SKM-1 (cell line): ENCODE data around the gene ZNF440.
"Not testable (repeated sequence)": the region's sequence is repeated elsewhere in the genome, so short reads cannot be mapped to it uniquely, and the experiment has no call there.

Source experiments
- DNase-seq: peaks from one replicate; lab custom pipeline; 2025; ENCODE audit not compliant: unreplicated experiment; lab: John Stamatoyannopoulos, UW

Gene ZNF440

DNA sequence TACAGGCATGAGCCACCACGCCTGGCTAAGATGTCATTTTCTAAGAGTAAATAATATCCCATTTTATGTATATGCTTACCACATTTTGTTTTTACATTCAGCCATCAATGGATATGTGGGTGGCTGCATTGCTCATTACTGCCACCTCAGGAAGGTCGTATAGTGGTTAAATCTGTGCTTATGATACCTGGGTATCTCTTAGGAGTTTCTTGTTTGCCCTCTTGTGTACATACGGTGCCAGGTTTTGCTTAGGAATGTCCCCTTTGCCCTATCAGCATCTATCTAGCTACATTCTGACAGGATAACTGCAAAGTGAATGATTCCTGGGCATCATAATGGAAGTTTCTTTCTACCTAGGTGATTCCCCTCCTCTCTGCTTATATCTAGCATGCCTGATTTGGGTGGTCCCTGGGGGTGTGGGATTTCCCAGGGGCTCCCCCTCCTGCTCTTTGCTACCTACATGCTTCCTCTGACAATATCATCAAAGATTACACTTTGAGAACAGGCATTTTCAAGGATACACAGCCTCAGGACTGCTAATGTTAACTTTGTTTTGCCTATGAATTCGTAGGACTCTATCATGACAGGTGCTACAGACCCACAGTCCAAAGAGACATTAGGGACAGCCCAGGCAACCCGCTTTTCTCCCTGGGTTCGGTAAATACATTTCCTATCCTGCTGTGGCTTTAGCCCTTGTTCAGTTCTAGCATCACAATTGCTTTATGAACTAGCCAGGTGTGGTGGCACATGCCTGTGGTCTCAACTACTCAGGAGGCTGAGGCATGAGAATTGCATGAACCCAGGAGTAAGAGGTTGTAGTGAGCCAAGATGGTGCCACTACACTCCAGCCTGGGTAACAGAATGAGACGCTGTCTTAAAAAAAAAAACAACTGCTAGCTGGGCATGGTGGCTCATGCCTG is 15.1 kb downstream of the ZNF440 start:
- DNase-seq: not testable (repeated sequence)

DNA sequence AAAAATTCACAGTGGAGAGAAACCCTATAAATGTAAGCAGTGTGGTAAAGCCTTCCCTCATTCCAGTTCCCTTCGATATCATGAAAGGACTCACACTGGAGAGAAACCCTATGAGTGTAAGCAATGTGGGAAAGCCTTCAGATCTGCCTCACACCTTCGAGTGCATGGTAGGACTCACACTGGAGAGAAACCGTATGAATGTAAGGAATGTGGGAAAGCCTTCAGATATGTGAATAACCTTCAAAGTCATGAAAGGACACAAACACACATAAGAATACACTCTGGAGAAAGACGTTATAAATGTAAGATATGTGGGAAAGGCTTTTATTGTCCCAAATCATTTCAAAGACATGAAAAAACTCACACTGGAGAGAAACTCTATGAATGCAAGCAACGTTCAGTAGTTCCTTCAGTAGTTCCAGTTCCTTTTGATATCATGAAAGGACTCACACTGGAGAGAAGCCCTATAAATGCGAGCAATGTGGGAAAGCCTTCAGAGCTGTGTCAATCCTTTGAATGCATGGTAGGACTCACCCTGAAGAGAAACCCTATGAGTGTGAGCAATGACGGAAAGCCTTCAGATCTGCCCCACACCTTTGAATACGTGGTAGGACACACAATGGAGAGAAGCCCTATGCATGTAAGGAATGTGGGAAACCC is 18.3 kb downstream of the ZNF440 start:
- no peak for DNase-seq

DNA sequence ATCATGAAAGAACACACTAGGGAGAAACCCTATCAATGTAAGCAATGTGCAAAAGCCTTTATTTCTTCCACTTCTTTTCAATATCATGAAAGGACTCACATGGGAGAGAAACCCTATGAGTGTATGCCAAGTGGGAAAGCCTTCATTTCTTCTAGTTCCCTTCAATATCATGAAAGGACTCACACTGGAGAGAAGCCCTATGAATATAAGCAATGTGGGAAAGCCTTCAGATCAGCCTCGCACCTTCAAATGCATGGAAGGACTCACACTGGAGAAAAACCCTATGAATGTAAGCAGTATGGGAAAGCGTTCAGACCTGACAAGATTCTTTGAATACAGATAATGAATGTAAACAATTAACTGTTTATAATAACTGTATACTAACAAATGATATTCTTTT is 19.5 kb downstream of the ZNF440 start:
- no peak for DNase-seq

DNA sequence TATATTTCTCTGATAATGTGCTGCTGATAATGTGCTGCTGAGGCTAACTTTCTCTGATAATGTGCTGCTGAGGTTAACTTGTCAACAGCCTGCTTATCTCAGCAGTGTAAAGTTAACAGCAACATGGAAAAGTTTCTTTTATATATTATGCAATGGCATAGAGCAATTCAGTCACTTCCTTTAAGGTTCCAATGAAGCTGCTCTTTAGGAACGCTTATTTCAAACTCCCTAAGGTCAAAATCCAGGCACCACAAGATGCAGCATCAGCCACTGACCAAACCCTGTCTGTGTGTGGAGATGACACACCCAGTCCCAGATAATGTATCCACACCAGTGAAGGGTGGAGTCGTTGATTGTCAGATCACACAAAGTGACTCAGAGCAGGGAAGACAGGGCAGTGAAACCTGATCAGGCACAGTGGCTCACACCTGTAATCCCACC is 21.6 kb downstream of the ZNF440 start:
- not testable (repeated sequence) for DNase-seq

DNA sequence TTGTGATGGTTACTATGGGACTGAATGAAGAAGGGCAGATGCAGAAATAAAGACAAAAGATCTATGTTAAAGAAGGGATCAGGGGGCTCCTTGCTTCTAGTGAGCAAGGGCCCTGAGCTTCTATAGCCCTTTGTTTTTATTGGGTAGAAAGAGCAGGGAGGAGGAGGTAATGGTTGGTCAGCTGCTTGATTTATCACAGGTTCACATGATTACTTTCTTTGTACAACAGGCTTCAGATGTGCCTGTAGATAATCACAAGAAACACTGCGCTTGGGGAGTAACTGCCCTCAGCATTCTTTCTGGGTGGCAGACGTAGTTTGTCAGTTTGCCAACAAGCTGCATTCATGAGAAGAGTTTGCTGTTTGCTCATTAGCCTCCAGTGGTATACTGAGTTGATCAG is 29.6 kb downstream of the ZNF440 start:
- DNase-seq: no peak

DNA sequence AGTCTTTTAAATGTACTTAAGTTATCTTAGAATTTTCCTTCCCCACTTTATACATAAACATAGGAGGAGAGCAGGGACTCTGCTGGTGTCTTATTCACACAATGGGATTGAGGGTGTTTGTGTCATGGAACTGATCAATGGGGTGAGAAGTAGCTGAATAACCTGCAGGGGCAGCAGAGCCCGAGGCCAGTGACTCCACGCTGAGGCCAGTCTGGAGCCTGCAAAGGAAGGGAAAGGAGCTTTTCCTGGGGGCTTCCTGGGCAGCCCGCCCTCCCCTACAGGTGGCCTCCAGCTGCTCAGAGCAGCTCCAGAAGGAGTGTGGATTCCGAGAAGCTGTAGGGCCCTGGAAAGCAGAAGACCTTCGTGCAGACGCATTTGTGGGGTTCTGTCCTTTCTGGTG is 33.5 kb downstream of the ZNF440 start:
- DNase-seq: not testable (repeated sequence)

DNA sequence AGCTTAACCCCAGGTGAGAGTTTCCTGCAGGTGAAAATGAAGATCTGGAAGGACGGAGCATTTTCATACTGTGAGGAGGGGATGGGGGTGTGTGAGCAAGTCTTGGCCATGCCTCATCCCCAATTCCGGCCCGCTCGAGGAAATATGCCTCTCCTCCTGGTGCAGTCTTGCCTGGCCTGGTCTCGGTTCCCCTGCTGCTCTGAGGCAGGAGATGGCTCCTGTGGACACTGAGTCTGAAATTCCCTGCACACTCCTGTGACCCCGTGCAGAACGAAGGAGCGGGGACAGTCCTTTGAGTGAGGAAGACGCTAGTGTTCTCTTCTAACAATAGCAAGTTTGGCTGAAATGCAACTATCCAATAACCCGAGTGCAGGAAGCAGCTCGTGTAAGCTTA is 34.1 kb downstream of the ZNF440 start:
- DNase-seq: no peak

DNA sequence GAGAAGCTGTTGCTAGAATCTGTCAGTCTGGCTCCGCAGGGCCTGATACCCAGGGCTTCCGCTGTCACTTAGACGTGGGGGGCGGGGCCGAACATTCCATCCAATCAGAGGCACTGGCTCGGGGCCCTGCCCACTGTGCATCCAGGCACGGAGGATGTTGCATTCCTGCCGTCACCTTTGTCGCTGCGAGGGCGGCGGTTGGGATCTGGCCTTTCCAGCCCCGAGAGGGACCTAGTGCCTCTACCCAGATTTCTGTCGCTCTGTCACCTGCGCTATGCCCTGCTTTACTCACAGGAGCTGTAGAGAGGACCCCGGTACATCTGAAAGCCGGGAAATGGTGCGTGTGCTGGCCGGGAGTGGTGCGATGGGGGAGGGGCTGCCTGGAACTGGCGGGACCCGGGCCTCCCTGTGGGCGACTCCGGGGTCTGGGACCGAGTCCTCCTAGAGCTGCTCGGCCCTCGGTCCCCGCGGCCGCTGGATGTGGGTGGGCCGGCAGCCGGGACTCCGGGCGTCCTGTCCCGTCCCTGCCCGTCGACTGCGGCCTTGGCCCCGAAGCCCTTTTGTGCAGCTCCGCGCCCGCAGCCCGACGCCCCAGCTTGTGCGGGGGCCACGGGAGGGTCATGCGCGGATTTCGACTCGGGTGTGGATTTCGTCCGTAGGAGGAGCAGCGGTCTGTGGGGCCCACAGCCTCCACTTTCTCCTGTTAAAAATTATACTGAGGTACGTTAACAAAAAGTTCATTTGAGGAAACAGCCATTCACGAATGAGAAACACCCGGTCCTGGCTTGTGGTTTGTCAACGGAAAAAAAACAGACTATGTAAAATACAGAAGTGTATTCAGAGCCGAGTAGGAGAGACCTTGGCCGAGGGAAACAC is 34.8 kb downstream of the ZNF440 start, which contains the start of gene ZNF439:
TSS of gene ZNF439 (plus strand) at position 133 of the 876 bp plus-strand sequence. CDS start at position 275, 142 bp downstream.
- no peak for DNase-seq

DNA sequence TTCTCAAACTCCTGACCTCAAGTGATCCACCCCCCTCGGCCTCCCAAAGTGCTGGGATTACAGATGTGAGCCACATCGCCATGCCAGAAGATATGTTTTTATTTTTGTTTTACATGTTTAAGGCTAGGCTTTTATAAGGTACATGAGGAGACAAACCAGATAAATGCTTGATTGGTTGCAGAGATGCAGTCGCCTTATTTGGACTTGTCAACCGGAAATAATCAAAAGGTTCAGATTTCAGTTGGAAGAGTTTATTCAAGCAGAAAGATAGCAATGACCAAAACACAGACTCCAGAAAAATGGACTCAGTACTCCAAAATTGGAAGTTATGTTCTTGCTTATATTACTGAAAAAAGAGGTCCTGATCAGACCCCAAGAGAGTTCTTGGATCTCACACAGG is 36.2 kb downstream of the ZNF440 start:
- not testable (repeated sequence) for DNase-seq

DNA sequence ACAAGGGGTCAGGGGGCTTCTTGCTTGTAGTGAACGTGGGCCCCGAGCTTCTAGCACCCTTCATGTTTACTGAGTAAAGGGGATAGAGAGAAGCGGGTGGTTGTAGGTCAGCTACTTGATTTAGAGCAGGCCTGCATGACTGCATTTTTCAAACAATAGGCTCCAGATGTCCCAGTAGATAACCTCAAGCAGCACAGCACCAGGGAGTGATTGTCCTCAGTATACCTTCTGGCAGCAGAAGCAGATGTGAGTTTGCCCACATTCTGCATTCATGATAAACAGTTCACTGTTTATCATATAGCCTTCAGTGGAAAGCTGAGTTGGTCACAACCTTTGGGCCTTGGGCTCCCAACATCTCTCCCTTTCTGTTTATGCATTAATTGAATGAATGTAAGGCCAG is 39.3 kb downstream of the ZNF440 start:
- no peak for DNase-seq

DNA sequence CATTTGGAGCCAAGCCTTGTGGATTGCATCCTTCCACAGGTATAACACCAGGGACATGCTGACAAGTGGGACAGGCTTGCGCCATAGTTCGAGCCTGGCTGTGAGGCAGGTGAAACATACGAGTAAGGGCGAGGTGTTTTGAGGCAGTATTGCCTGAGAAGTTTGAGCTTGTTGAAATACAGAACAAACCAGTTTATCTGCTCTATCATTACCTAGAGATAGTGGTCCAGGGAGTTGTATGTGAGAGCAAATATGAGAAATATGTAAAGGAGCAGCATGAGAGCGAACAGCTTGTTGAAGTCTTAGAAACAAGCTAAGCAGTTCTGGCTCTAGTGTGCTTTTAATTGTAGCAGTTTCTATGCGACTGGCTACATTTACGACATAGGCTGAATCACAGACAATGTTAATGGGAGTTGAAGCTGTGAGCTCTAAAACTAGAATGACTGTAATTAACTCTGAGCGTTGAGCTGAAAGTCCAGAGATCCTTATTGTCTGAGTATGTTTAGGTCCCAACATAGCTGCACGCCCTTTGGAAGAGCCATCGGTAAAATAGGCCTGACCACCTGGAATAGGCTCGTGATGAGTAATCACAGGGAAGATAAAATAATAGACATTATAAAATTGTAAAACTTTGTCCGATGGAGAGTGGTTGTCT is 42.6 kb downstream of the ZNF440 start:
- DNase-seq: no peak

DNA sequence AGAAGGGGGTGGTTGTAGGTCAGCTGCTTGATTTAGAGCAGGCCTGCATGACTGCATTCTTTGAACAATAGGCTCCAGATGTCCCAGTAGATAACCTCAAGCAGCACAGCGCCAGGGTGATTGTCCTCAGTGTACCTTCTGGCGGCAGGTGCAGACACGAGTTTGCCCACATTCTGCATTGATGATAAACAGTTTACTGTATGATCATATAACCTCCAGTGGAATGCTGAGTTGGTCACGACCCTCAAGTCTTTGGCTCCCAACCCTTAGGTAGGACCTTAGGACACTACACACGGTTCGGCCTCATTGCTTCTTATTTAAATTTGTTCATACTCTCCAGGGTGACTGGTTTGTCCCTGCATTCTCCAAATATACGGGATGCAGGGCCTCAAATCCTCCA is 46.6 kb downstream of the ZNF440 start:
- no peak for DNase-seq

DNA sequence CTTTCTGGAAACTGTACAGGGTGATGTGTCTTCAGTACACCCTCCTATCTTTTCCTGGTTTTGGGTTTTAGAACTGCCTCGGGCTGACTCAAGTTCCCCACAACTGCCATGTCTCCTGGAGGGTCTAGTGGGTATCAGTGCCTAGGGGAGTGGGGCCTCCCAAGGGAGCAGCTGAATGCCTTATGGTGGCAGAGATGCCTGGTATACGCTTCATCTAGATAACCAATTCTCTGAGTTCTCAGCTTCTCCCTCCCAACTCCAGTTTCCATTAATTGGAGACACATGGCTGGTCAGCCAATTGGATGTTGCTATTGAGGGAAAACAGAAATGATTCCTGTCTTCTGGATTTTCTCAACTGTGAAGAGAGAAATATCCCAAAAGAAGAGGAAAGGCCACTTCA is 47.2 kb downstream of the ZNF440 start:
- no peak for DNase-seq

DNA sequence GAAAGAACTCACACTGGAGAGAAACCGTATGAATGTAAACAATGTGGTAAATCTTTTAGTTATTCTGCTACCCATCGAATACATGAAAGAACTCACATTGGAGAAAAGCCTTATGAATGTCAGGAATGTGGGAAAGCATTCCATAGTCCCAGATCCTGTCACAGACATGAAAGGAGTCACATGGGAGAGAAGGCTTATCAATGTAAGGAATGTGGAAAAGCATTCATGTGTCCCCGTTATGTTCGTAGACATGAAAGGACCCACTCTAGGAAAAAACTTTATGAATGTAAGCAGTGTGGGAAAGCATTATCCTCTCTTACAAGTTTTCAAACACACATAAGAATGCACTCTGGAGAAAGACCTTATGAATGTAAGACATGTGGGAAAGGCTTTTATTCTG is 53.7 kb downstream of the ZNF440 start:
- DNase-seq: not testable (repeated sequence)

DNA sequence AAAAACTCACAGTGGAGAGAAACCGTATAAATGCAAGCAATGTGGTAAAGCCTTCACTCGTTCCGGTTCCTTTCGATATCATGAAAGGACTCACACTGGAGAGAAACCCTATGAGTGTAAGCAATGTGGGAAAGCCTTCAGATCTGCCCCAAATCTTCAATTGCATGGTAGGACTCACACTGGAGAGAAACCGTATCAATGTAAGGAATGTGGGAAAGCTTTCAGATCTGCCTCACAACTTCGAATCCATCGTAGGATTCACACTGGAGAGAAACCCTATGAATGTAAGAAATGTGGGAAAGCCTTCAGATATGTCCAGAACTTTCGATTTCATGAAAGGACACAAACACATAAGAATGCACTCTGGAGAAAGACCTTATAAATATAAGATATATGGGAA is 54.1 kb downstream of the ZNF440 start:
- DNase-seq: no peak

DNA sequence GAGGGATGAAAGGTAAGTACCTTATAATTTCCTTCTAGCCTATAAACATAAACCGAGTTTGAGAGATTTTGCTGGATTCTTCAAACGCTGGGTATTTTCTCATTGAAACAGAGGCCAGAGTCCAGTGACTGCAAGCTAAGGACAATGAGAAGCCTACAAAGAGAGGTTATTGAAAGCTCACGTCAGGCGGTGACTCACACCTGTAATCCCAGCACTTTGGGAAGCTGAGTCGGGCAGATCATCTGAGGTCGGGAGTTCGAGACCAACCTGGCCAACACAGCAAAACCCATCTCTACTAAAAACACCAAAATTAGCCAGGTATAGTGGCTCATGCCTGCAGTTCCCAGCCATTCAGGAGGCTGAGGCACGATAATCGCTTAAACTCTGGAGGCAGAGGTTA is 58.6 kb downstream of the ZNF440 start:
- DNase-seq: no peak

DNA sequence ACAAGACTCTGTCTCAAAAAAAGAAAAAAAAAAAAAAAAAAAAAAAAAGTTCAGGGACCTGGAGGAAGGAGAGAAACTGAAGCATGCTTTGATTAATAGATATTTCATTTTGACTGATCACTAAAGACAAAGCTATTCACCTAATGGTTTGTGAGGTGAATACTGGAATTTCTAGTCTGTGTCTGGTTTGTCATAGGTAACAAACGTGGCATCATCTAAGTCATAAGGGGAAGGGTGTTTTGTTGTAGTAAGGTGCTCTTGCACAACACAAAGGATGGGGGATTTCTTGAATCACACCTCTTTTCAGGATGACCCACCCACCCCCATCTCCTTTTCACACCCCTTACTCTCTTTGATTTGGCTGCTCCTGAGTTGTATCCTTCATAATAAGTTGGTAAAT is 59.7 kb downstream of the ZNF440 start:
- DNase-seq: no peak

DNA sequence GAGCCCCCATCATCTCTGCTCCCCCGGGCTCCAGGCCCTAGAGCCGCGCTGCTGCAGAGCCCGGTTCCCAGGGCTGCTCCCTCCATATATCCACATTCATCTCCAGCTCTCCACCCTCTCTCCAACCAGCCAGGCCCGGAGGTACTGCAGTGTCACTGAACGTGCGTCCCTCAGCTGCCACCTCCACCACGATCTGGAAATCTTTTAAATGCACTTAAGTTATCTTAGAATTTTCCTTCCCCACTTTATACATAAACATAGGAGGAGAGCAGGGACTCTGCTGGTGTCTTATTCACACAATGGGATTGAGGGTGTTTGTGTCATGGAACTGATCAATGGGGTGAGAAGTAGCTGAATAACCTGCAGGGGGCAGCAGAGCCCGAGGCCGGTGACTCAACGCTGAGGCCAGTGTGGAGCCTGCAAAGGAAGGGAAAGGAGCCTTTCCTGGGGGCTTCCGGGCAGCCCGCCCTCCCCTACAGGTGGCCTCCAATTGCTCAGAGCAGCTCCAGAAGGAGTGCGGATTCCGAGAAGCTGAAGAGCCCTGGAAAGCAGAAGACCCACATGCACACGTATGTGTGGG is 65.7 kb downstream of the ZNF440 start:
- peak; percentile 14 for DNase-seq

DNA sequence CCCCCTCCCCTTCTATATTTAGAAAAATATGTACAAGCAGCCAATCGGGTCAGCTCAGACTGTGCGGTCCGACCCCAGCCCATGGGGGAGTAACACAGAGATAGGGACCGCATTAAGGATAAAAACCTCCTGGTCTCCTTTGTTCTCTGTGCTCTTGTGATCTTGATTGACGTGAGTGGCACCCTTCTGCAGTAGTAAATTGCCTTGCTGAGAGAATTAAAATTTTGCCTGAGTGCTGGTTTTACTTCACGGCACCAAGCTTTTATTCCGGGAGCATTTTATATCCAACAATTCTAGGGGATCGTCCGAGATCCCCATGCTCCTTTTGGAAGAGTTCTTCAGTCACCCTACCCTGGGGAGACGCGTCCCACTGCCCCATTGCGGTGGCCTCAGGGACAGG is 66.5 kb downstream of the ZNF440 start:
- DNase-seq: no peak

DNA sequence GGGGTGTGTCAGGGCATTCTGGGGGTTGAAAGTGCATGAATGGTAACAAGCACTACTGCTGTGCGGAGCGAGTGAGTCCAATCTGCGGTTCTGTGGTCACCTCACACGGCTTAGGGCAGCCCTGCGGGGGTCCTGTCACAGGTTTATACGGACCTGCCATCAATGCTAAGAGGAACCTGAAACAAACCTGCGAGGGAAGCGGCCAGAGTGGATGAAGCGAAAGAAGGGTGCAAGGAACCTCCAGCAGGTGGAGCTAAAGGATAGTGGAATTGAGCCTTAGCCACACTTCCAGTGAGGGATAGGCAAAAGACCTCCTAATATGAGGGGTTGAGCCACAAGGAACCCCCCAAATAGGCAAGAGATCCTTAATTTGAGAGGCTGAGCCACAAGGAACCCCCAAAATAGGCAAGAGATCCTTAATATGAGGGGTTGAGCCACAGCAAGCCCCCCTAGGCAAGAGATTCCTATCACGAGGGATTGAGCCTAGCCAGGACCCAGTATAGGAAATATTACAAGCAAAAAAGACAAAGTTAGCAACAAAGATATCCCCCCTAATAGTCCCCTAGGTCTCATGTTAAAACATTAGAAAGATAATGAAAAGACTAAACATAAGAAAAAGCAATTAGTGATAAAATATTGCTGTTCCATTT is 67.2 kb downstream of the ZNF440 start:
- peak; percentile 70 for DNase-seq
